NOMO-1 (cell line): ENCODE data around the gene SAT2.
"Not testable (repeated sequence)": the region's sequence is repeated elsewhere in the genome, so short reads cannot be mapped to it uniquely, and the experiment has no call there.

Source experiments
- DNase-seq, 2 experiments: peaks; one replicate each; lab custom pipeline; 2025; ENCODE audit not compliant: unreplicated experiment in 2 of 2; lab: John Stamatoyannopoulos, UW

SAT2 gene

DNA sequence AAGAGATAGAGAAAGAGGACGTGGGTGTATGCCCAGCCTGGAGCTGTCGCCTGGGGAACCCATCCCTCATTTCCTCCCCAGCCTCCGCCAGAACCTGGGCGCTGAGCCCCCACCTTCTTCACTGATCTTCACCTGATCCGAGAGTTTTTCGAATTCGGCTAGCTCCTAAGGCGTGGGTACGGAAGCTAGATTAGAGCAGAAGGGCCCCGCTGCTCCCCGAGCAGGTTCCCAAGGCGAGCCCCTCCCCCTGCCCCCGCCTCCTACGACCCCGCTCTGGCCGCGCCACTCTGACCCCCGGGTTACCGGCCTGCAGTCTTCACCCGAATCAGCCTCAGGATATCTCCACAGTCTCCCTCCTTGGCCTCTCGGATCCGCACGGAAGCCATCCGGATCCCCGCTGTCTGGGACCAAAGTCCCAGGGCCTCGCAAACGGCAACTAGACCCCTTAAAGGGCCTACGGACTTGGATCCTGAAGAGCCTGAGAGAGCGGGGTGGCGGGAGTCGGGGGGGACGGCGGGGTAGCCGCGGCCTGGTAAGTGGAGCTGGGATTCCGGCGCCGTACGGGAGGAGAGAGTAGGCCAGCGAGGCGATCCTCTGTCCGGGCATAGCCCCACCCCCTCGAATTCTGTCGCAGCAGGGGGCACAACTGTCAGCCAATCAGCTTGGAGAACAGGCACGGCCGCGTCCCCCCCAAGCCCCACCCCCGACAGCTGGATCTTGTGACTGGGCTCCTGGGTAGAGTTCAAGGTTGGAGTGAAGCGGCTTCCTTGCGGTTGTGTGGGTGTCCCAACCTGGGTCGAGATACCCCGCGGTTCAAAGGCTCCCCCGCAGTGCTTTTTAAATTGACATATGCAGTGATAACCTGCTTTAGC lies at the start of gene SAT2:
SAT2 (minus strand) TSS at position 572 of the 872 bp plus-strand sequence; CDS start at position 386, 186 bp downstream.
- DNase-seq = peak; percentile 87 to 94

DNA sequence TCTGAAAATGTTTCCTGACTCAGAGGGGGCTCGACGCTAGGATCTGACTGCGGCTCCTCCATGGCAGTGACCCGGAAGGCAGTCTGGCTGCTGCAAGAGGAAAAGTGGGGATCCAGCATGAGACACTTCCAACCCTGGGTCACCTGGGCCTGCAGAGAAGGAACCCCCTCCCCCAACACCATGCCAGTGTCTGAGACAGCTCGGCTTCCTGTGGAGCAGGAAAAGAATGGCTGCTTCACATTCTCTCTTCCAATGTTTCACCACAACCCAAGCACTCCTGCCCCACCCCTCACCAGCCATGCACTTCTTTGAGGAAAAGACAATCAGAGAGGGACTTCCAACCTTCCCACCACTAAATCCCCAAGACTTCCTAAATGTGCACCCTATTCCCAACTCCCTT lies 48.9 kb upstream of the SAT2 start:
- no peak for DNase-seq

DNA sequence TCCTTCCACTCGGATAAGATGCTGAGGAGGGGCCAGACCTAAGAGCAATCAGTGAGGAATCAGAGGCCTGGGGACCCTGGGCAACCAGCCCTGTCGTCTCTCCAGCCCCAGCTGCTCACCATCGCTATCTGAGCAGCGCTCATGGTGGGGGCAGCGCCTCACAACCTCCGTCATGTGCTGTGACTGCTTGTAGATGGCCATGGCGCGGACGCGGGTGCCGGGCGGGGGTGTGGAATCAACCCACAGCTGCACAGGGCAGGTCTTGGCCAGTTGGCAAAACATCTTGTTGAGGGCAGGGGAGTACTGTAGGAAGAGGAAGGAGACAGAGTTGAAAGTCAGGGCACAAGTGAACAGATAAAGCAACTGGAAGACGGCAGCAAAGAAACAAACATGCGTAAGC lies 47.3 kb upstream of the SAT2 start:
- DNase-seq = no peak

DNA sequence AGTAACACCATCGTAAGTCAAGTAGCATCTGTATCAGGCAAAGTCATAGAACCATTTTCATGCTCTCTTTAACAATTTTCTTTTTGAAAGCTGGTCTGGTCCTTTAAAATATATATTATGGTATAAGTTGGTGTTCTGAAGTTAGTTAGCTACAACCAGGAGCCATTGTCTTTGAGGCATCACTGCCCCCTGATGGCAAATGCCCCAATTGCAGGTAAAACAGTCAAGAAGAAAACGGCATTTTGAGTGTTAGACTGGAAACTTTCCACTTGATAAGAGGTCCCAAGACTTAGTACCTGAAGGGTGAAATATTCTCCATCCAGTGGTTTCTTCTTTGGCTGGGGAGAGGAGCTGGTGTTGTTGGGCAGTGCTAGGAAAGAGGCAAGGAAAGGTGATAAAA lies 45.6 kb upstream of the SAT2 start:
- DNase-seq = peak in 1 of 2 experiments; percentile 21

DNA sequence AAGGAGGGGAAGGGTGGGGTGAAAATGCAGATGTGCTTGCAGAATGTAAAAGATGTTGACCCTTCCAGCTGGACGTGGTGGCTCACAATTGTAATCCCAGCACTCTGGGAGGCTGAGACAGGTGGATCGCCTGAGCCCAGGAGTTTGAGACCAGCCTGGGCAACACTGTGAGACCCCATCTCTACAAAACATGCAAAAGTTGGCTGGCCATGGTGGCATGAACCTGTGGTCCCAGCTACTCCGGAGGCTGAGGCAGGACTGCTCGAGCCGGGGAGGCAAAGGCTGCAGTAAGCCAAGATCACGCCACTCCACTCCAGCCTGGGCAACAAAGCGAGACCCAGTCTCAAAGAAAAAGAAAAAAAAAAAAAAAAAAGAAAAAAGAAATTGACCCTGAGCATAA lies 40.9 kb upstream of the SAT2 start:
- DNase-seq = no peak

DNA sequence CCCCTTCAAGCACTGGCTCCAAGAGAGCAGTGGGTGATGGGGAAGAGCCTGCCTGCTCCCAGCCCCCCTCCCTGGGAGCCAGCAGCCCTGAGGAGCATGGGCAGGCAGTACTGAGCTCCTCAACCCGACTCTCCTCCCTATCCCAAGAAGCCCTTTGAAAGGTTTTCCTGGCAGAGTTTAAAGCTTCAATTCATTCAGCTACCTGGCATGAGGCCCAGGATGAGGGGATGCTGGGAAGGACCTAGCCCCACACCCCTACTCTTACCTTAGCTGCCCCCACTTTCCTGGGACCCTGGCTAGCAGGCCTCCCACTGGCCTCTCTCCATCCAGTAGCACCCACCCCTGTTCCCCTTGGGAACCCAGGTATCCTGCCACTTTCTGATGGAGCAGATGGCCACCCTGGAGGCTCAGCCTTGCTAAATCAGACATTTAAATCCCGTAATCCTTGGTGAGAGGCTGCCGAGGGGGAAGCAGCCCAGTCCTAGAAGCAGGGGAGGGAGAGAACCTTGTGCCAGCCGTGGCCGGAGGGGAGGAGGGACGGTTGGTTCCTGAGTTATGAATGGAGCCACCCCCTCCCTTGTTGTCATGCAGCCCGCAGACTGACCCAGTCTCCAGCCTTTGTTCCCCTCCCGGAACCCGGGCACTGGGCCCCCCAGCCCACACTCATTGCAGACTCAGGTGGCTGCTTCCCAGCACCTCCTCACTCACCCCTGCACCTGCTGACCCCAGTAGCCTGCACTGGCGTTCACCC lies 40.2 kb upstream of the SAT2 start:
- DNase-seq = no peak

DNA sequence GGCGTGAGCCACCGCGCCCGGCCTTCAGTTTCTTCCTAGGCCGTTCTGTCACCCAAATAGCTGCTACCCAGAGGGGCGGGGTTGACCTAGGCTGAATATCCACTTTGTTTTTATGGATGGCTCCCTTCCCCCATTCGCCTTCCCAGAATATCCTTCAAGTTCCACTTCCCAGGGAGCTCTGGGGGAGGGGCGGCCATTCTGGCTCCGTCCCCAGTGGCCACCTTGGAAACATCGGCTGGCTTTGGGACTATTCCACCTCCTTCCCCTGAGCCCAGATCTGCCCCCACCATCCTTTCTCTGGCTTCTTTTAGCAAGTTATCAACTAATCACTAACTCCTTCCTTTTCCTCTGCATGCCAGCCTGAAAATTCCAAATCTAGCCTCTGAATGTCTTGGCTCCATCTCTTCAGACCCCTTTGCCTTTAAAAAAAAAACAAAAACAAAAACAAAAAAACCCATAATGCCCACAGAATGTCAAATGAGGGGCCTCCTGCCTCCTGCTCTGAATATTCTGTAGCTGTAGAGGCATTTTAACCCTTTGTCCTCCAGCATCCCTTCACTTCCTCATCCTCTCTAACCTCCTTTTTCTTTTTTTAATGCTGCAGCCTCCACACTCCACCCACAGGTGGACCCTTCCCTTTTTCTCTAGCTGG lies 29.5 kb upstream of the SAT2 start:
- DNase-seq = no peak

DNA sequence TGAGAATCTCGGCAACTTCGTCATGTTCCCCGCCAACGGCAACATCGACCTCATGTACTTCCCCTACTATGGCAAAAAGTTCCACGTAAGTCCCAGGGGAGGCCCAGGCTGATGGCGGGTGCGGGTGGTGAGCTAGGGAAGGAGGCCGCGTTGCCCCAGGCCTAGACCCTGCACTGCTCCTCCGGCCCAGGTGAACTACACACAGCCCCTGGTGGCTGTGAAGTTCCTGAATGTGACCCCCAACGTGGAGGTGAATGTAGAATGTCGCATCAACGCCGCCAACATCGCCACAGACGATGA lies 27.9 kb upstream of the SAT2 start:
- no peak for DNase-seq

DNA sequence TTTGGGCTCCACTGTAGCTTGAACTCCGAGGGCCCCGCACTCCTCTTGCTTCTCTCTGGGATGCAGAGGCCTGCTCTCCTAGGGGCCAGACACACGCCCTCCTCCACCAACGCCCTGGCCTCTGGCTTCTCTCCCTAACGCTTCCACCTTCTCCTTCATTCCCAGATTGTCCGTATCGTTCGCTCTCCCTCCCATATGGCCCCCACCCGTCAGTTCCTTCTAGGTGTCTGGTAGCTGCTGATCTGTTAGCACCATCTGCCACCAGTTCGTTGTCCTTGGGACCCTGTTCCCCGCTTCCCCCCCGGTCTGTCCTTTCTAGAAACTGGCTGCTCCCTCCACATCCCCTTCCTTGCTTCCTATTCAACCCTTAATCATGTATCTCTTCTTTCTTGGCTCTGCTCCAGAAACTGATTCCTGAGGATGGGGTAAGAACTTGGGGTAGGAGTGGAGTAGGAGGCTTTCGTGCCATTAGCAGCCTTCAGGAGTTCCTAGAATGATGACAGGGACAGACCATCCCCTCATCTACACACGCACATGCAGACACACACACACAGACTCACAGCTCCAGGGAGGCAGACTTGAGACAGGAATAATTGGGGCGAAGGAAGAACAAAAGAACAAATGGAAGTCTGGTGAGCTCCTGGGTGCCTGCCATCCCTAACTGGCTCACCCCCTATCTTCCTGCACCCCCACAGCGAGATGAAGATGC lies 27.4 kb upstream of the SAT2 start:
- DNase-seq = no peak

DNA sequence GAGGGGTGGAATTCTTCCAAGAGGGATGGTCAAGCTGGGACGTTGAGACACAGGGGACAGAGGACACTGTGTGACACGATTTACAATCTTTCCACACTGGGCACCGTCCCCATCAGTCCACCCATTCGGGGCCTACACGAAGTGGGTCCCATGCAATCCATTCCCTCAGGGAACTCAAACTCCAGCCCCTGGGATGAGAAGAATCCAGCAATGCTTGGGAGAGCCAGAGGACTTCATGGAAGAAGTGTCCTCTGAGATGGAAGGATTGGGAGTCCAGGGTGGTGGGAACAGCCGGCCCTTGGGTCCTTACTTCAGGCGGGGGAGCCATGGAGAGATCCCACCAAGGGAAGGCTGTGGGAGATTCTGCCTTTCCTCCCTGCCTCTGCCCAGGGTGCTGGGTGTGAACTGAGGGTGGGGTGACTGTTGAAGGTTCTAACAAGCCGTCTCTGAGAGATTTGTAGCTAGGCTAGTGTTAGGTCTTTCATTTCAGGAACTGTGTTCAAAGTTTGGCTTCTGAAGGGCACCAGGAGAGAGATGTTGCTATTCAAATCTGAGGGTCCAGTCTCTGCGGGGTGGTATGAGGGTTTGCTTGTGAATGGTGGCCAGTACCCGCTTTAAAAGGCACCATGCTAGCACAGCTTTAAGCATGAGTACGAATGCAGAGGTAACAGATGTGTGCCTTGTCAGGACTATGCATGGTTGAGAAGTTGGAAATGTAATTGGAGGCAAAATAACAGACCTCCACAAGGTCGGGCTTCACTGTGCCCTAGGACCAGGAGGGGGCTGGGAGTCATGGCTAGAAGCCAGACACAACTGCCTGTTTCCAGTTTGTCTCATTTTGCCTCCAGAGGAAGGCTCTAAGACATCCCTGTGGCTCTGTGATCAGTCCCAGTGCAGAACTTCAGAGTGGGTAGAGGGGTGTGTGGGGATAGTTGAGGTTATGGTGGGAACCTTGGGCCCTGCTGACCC lies 25.1 kb upstream of the SAT2 start:
- DNase-seq = no peak

DNA sequence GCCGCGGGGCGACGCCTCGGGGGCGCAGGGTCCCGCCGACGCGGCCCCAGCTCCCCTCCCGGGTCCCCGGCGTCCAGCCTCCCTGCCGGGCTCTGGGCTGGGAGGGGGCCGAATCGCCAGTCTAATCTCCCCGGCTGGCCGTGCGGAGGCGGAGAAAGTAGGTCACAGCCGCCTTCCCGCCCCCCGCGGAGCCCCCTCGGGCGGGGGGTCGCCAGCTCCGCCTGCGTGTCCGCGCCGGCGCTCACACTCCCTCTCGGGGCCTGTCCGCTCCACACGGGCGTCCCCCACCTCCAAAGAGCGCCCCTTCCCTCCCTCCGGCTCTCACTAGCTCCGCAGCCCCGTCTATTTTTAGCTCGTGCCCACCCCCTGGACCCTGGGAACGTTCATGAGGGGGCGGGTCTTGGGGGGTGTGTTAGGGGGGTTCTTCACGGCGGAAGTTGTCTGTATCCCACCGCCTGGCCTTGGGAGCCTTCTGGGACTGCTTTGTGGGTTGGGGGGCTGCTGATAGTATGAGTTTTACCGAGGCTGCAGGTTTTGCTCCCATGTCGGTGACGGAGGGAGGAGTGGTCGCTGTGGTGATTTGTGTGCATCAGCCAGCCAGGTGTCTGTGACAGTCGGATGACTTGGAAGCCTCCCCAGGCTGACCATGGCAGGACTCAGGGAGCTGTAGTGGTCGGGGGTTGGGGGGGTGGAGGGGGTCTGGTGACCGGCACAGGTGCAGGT lies 24.2 kb upstream of the SAT2 start:
- no peak for DNase-seq

DNA sequence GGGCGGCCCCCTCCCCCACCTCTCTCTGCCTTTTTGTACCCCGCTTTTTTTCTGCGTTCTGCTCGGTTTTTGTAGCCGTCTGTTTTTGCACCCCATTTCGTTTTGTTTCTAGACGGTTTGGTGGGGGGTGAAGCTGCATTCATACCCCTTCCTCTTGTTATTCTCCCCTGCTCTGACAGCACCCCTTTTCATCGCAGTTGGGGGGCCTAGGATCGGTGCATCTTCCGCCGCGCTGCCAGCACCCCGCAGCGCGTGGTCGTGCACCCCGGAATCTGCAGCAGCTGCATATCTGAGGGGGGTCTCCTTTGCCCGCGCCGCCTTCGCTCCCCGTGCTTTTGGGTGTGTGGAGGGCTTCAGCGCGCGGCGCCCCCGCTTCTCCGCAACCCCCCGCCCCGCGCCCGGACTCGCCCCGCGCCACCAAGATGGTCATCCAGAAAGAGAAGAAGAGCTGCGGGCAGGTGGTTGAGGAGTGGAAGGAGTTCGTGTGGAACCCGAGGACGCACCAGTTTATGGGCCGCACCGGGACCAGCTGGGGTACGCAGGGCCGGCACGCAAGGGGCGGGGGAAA lies 23.6 kb upstream of the SAT2 start:
- DNase-seq = no peak

DNA sequence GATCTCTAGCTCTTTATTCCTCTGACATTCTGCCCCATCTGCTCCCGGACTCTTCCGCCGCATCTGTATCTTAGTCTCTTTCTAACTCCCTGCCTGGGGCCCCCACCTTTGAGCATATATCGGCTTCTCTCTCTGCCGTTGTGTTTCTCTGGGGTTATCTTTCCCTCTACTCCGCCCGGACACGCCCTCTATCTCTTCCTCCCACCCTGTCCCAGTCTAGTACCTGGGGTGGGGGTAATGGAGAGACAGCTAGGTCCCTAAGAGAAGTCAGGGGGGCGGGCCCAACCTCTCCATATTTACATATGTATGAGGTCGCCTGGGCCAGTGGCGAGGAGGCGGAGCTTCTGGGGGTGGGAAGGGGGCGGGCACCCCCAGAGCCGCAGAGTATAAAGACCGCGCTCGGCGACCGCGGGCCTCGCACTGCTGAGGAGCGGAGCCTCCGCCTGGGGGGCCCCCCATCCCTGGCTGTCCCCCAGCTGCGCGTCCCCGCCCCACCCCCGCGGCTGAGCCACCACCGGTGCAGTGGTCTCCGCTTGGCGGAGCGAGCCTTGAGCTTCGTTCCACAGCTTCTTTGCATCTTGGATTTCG lies 23.0 kb upstream of the SAT2 start, which contains the start of gene ATP1B2:
ATP1B2 (plus strand) TSS at position 418 of the 588 bp plus-strand sequence. CDS start 593 bp downstream, outside the sequence.
- peak; percentile 17 to 31 for DNase-seq

DNA sequence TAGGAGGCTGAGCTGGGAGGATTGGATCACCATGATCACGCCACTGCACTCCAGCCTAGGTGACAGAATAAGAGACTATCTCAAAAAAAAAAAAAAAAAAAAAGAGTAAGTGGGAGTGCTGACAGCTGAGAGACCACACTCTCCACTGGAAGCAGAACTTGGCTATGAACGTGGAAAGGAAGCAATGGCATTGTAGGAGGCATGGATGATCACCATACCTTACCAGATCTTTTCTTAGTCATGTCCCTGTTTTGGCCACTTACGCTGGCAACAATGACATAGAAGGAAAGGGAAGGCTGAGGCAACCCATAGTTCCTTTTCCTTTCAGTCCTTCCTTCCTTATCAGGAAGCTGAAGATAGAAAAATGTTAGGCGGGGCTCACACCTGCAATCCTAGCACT lies 19.4 kb upstream of the SAT2 start:
- DNase-seq = no peak

DNA sequence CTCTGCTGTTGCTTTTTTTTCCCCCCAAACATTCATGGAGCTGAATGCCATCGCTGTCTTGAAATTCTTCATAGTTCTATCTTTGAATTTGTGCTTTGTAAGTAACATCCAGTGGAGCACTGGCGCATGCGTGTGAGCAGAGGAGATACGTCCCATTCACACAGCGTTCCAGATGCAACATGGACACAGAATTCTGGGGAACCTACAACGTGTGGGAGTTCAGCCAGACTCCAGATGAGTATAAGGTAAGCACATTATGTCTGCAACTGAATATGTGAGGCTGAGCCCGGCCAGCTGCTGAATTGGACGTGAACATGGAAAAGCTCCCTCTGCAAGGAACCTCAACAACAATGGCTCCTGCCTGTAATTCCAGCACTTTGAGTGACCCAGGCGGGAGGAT lies 18.8 kb upstream of the SAT2 start:
- DNase-seq = no peak

DNA sequence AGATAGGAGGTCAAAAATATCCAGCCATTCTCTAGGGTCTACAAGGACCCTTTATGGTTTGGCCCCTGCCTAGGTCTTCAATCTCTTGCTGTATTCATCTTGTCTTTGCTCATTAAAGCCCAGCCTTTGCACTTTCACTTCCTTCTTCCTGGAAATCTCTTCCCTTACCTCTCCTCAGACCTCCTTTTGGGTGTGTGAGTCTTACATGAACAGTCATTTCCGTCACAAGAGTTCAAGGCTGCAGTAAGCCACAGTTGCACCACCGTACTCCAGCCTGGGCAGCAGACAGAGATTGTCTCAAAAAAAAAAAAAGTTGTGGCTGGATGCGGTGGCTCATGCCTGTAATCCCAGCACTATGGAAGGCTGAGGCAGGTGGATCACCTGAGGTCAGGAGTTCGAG lies 17.2 kb upstream of the SAT2 start:
- peak; percentile 94 to 98 for DNase-seq

DNA sequence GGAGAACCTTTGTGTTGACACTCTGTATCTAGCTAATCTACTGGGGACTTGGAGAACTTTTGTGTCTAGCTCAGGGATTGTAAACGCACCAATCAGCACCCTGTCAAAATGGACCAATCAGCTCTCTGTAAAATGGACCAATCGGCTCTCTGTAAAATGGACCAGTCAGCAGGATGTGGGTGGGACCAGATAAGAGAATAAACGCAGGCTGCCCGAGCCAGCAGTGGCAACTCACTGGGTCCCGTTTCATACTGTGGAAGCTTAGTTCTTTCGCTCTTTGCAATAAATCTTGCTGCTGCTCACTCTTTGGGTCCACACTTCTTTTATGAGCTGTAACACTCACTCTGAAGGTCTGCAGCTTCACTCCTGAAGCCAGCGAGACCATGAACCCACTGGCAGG lies 14.0 kb upstream of the SAT2 start:
- not testable (repeated sequence) for DNase-seq

DNA sequence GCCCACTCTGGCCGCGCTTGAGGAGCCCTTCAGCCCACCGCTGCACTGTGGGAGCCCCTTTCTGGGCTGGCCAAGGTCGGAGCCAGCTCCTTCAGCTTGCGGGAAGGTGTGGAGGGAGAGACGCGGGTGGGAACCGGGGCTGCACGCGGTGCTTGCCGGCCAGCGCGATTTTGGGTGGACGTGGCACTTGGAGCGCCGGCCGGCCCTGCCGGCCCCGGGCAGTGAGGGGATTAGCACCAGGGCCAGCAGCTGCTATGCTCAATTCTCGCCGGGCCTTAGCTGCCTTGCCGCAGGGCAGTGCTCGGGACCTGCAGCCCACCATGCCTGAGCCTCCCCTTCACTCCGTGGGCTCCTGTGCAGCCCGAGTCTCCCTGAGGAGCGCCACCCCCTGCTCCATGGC lies 13.2 kb upstream of the SAT2 start:
- no peak for DNase-seq
